ENCODE data around the gene BCR.
A peak's percentile ranks its signal among the peaks of the same experiment; 100 is the strongest.

BCR gene

DNA sequence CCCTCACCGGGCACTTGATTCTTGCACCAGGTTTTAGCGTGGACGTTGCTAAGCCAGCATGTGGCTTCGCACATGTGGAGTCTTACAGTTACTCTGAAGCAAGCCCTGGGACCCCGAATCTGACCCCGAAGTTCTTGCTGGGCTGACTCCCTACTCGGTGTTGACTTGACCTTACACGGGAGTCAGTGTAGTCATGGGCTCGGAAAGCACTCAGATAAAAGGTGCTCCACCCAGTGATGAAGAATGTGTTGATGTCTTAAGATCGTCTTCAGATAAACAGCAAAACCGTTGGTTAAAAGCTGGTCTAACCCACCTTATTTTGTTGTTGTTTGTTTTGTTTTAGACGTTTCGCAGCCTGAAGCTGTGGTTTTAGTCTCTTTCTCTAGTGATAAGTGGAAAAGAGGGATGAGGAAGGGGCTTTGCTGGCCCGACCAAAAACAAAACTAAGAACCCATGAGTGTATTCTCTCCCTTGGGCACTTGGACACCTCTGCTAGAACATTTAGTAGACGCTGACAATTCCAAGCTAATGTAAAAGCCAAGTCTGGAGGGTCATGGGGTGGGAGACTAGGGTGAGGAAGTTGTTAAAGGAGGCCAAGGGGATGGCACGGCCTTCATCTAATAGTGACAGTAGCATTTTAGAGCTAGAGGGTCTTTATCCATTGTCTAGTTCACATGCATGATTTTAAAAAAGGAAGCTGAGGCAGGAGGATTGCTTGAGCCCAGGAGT lies 69.9 kb downstream of the BCR start:
- DNase-seq = no peak

DNA sequence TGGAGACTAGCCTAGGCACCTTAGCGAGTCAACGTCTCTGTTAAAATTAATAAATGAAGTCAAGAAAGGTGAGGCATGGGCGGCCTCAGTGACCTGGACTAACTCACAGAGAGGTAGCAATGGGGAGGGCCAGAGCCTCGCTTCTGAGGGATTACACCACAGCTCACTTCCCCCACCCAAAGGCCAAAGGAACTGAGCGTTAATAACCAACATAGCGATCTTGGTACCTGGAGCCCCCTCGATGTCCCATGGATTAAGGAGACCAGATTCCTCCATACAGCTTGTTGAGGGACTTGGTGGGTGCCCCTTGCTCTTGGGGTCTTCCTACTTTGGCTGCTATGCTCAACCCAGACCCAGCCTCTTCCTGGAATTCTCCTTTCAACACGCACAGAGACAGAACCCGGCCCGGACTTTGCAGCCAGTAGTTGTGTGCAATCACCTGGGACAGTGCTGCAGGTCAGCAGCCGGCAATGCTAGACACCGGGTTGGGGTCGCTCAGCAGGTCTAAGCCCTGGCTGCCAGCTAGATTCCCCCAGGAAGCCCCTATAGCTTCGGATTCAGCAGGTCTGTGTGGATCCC lies 70.6 kb downstream of the BCR start:
- DNase-seq = no peak

GRCh38 chr22:23251445-23252093 lies 71.3 kb downstream of the BCR start:
- peak; percentile 43 for DNase-seq

DNA sequence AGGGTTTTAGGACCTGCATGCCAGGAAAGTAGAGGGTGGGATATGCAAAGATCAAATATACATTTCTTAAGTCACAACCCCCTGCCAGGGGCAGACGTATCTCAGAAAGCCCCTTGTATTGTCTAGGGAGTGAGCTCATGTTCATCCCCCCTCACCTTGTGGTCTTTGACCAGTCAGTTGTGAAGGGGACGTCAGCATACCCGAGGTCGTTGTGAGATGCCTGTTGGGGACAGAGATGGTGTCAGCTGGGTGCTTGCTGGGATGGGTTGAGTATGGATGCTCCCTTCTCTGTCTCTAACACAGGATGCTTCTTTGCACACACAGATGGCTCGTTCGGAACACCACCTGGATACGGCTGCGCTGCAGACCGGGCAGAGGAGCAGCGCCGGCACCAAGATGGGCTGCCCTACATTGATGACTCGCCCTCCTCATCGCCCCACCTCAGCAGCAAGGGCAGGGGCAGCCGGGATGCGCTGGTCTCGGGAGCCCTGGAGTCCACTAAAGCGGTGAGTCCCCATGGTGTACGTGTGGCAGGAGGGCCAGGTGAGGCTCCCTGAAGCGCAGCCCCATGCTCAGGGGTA lies 73.3 kb downstream of the BCR start:
- DNase-seq = no peak

GRCh38 chr22:23255506-23256170 lies 75.3 kb downstream of the BCR start:
- no peak for DNase-seq

DNA sequence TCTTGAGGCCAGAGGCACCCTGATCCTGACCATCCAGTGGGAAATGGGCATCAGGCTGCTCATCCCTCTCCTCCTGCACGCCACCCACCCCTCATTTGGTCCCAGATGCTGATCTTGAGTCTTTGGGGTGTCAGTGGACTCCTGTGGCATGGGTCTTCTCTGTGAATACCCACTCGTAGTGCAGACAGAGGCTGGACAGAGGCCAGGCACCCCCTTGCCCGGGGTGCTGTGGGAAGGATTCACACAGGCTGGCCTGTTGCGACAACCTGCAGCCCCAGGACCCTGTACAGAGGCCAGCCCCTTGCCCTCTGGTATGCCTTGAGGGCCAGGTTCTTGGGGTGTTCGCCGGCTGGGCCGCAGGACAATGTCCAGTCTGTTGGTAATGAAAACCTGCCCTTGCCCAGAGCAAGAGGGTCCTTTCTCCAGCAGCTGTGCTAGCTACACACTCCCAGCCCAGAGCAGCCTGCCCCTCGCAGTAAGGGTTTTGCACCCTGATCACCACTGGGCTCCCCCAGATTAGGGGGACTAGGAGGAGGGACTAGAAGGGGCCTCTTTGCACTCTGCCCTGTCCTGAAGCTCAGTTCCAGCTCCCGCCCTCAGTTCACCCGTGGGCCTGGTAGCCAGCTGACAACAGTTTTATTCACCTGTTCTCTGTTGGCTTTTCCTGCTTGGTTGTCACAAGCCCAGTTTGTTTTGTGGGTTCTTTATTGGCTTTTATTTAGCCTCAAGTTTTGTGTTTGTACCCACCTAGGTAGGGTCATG lies 76.0 kb downstream of the BCR start:
- DNase-seq = no peak

DNA sequence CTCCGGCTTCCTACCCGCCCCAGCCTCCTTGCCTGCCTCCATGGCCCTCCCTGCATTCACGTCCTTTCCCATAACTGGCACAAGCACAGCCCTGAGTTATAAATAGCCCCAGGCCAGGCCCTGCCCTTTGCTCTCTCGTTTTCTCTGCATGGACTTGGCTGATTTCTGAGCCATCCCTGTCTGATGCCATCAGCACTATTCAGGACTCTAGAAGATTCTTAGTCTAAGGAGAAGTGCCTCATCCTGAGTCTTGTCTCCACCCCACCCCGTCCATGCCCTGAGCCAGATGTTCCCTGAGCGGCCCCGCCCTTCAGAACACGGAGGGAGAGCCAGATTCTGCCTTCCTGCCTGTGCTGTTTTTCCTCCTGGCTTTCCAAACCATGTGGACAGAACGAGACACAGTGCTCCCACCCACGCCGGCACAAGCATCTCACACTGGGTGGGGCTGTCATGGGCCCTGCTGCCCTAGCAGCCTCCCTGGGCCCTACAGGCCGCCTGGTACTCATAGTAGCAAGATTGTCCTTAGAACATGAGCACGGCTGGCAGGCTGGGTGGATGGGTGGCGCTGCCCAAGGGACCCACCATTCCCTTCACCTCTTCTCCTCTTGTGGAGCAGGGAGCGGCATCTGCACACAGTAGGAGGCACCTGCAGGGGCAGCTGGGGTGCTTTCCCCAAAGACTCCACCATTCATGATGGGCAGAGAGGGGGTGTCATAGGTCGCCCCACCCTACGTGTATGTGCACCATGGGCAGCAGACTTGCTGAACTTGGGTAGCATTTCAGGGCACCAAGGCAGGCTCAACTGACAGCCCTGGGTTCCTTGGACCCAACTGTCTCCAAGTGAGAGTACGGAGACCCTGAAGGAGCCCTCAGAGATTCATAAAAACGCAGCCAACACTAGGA lies 76.9 kb downstream of the BCR start:
- DNase-seq = no peak

- no peak for DNase-seq
Measured at GRCh38 chr22:23257889-23258825, 77.8 kb downstream of the BCR start.

DNA sequence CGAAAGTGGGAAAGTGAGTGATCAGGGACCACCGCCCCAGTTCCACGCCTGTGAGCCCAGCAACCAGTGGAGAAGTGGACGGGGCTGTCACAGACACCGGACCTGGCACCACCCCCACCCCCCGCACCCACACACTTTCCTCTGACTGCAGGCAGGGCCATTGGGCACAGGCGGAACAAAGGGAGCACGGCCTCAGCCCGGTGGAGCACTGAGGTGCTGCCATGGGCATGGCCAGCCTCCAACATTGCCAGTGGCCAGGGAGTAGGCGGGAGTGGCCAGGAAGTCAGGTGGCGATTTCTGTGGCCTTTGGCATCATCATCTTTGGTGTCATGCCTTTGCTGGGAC lies 78.5 kb downstream of the BCR start:
- no peak for DNase-seq

DNA sequence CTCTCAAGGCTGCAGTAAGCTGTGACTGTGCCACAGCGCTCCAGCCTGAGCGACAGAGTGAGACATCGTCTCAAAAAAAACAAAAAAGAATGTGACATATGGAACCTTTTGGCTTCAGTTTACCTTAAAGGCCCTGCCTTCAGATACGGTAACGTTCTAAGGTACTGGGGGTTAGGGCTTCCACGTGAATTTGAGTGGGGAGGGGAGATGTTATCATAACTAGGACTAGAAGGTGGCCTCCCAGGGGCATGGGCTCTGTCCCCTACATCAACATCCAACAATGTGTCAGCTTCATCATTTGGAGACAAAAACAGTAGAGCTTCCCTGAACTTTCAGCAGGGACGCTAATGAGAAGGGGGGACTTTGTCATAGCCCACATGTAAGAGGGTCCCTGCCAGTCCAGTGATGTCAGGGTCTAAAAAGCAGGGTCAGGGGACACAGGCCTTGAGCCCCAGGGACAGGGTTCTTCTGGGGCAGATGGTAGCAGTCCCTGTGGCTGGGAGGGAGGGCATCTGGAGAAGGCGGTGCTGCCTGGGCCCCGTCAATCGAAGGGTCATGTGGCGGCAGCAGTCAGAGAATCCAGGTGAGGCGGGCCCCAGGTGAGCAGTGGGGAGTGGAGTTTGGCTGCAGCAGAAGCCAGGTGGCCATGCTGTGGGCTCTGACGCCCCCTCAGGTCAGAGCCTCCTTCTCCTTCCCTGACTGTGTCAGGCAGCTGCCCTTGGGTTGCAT lies 79.8 kb downstream of the BCR start:
- DNase-seq = no peak

DNA sequence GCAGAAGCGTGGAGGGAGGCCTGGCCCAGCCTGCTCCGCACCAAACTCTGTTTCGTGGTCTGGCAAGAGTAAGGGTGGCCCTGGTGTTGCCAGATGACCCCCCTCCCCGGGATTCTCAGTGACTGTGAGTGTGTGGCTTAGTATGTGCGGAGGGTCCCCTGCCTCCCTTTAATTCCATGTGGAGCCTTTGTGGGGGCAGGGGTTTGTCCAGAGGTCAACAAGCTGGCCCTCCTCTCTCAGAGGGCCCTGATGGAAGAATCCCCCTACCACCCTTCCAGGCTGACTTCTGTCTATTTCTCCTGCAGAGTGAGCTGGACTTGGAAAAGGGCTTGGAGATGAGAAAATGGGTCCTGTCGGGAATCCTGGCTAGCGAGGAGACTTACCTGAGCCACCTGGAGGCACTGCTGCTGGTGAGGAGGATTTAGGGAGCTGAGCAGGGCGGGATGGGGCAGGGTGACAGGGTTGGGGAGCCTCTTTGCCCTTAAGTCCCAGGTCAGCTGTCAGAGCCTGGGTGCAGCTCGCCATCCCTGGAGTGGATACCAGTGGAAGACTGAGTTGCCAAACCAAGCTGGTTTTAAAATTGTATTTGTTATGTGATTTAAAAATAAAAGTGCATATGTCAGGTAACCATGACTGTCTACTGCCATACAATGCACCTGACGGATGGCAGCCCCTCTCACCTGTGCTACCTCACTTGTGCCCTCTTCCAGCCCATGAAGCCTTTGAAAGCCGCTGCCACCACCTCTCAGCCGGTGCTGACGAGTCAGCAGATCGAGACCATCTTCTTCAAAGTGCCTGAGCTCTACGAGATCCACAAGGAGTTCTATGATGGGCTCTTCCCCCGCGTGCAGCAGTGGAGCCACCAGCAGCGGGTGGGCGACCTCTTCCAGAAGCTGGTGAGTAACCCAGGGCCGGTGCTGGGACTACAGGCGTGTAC lies 80.6 kb downstream of the BCR start:
- DNase-seq = no peak

DNA sequence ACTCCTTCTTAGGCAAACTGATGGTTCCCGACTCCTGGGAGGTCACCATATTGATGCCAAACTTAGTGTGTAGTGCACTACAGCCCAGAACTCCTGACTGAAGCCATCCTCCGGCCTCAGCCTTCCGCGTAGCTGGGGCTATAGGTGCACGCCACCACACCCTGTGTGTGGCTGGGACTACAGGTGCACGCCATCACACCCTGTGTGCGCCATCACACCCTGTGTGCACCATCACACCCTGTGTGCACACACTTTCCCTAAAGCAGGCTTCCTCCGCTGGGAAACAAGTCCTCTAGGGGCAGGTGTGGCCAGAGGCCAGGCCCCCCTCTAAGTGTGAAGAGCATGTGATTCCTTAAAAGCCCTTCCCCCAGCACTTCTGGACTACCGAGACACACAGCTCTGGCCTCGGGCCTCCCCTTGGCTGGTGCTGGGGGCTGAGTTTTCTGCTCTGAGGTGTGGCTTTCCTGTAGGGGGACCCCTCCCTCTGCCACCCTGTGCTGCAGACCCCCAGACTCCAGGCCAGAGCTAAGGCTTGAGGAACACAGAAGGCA lies 81.7 kb downstream of the BCR start:
- no peak for DNase-seq

DNA sequence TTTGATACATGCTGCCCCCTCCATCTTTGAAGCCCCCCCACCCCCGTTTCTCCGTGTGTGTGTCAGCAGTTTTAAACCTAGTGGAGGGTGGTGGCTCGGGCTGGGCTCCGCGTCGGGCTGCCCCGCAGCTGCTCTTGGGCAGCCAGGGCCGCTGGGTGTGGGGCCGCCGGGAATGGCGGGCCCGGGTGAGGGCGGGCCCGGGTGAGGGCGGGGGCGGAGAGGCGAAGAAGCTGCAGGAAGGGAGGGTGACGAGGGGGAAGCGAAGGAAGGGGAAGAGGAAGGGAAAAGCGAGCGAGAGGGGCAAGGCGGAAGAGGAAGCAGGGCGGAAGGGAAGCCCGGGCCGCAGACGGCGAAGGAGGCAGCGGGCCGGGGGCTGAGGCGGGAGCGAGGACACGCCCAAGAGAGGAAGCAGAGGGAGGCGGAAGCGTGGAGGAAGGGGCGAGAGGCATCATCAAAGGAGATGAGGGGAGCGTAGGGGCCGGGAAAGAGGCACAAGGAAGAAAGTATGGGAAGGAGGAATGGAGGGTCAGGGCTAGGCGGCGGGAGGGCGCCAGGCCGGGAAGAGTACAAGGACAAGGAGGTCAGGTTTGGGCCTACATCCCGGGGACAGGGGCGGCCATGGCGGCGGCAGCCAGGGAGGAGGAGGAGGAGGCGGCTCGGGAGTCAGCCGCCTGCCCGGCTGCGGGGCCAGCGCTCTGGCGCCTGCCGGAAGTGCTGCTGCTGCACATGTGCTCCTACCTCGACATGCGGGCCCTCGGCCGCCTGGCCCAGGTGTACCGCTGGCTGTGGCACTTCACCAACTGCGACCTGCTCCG lies 82.4 kb downstream of the BCR start:
- DNase-seq = no peak

DNA sequence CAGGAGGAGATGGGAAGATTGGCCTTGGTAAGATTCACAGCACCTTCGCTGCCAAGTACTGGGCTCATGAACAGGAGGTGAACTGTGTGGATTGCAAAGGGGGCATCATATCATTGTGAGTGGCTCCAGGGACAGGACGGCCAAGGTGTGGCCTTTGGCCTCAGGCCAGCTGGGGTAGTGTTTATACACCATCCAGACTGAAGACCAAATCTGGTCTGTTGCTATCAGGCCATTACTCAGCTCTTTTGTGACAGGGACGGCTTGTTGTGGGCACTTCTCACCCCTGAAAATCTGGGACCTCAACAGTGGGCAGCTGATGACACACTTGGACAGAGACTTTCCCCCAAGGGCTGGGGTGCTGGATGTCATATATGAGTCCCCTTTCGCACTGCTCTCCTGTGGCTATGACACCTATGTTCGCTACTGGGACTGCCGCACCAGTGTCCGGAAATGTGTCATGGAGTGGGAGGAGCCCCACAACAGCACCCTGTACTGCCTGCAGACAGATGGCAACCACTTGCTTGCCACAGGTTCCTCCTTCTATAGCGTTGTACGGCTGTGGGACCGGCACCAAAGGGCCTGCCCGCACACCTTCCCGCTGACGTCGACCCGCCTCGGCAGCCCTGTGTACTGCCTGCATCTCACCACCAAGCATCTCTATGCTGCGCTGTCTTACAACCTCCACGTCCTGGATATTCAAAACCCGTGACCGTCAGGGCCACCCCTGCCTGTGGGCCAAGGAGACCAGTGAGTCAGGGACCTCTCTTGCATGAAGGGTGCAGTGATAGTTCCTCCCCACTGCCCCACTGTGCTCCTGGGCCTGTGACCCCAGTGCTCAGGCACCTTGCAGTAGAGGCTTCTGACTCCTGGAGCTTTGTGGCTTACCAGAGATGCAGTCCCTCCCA lies 83.6 kb downstream of the BCR start:
- peak; percentile 34 for DNase-seq

GRCh38 chr22:23264610-23265367 lies 84.5 kb downstream of the BCR start:
- DNase-seq = no peak

GRCh38 chr22:23265368-23265700 lies 85.0 kb downstream of the BCR start:
- DNase-seq = no peak

All from stimulated activated CD4-positive, alpha-beta T cell treated with anti-CD3 and anti-CD28 coated beads, Interleukin-15, amount 100 ng/mL, for 24 hours (primary cell).